Activated CD8-positive, alpha-beta memory T cell treated with anti-CD3 and anti-CD28 coated beads, Interleukin-2, amount 50 U/mL, for 24 hours (primary cell): Measurements from ENCODE around the gene PRKCA.
"Not testable (repeated sequence)": the region's sequence is repeated elsewhere in the genome, so short reads cannot be mapped to it uniquely, and the experiment has no call there.

ENCODE experiments used
- DNase-seq: peaks from one replicate; pipeline ENCODE4 v3.0.0-alpha.2; 2020; ENCODE audit errors: extremely low read depth

PRKCA gene

DNA sequence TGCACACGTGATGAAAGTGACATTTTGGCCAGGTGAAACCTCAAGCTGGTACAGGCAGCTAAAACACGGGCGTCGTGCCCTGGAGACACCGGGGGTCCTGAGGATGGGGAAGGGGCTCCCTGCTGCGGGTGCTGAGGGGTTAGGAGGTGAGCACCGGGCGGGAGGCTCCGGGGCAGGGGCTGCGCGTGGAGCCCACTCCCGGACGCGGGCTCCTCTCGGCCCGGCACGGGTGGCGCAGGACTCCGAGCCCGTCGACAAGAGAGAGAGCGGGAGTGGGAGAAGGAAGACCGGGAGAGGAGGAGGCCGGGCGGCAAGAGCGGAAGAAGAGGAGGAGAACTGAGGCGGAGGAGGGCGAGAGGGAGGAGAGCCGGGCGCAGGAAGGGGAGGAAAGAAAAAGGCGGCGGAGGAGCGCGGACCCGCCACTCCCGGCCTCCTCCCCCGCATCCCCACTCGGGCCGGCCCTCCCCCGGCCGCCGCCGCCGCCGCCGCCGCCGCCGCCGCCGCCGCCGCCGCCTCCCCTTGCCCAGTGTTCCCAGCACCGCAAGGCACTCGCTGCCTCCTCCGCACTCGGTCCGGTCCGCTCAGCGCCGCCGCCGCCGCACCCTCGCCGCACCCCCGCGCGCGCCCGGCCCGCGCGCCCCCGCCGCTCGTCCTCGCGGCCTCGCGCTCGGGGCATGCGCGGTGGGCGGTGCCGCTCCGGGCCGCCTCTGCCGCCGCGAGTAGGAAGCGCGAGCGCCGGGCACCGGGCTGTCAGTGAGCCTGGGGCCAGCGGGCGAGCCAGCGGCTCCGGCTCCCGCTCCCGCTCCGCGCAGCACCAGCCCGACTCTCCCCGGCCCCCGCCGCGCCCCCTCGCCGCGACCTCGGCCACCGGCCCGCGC is at the start of gene PRKCA:
Gene PRKCA, plus strand, starts transcription at position 750 of the 878 bp plus-strand sequence.
- DNase-seq = peak; percentile 20

DNA sequence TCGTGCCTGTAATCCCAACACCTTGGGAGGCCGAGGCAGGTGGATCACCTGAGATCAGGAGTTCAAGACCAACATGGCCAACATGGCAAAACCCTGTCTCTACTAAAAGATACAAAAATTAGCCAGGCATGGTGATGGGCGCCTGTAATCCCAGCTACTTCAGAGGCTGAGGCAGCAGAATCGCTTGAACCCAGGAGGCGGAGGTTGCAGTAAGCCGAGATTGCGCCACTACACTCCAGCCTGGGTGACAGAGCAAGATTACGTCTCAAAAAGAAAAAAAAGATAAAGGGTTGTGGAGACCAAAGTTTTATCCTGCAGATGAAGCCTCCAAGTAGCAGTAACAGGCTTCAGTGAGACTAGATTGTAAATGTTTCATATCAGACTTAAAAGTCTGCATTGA is 49.0 kb upstream of the PRKCA start:
- not testable (repeated sequence) for DNase-seq

DNA sequence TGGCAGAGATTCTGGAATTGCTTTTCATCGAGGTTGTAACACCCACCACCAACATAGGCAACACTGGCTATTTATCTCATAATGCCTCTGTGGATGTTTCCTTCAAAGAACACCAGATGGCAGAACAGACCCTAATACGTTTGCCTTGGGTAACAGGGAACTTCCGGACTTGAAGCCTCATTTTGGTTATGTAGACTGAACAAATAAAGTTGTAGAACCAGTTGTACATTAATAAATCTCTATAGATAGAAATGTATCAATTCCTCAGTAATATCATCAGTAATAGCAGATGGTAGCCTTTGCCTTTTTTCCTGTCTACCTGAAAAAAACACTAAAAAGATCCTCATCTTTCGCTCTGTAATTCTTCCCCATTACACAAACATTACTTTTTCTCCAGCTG is 47.3 kb upstream of the PRKCA start:
- DNase-seq = no peak

DNA sequence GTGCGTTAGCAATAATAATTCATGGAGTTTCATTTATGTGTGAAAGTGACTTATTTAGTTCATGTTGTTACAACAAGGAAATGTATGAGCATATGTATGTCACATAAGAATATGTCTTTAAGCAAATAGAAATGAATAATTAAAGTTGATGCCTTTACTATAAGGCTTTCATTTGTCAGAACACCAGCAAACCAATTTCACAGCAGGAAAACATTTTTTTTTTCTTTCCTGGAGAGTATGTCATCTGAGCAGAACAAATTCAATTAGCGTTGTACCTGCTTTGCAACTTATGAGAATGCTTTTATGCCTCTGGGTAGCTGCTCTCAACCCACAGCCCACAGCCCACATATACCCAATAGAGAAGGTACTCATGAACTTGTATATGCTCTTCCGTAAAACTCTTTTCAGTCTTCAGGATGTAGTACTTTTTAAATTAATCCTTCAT is 46.9 kb upstream of the PRKCA start:
- no peak for DNase-seq

DNA sequence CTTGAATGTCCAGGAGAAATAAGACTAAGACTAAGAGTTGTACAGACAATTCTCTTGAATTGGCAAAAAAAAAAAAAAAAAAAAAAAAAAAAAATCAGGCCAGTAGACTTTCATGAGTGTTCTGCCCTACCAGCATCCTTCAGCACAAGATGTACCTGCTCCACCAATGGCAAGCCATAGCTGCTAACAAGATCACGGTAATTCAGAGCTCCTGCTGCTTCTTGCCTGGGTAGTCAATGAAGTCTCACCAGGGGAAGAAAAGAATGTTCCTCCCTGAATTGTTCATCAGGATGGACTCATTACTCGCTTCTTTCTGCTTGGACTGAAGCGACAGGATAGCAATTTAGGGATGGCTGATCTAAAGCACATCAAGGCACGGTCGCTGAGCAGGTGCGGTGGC is 42.1 kb upstream of the PRKCA start:
- DNase-seq = no peak

DNA sequence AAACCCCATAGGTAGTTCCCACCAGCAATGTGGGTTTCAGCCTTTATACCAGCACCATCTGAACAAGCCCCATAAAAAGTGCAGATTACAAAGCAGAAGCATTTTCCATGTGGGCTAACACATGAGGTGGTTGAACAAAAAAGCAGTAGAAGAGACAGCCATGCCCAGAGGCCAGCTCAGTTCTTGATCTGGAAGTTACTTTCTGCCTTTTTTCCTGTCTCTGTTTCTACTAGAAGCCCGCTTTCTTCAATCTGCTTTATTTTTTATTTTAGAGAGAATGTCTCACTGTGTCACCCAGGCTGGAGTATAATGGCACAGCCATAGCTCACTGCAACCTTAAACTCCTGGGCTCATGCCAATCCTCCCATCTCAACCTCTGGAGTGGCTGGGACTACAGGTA is 41.7 kb upstream of the PRKCA start:
- DNase-seq = no peak

DNA sequence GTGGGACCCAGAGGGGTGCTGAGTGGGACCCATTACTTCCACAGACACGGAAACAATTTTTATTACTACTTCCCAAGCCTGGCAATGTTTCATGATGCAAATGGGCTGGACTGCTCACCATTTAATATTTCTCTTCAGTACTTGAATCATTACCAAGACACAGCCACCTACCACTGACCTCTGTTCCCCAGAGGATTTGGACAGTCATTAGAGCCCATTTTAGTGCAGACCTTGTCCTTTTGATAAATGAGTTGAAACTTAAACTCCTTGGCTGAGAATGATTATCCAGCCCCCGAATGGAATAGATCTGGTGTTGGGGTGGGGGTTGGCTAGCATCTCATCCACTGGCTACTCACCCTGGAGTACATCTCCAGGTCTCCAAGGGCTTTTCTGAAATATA is 39.6 kb upstream of the PRKCA start:
- no peak for DNase-seq

DNA sequence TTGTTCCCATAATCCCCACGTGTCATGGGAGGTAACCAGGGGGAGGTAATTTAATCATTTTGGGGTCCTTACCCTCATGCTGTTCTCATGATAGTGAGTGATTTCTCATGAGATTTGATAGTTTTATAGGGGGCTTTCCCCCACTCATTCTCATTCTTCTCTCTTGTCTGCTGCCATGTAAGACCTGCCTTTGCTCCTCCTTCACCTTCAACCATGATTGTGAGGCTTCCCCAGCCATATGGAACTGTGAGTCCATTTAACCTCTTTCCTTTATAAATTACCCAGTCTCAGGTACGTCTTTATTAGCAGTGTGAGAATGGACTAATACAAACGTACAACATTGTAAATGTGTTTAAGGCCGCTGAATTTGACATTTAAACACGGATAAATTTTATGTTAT is 37.7 kb upstream of the PRKCA start:
- DNase-seq = no peak

DNA sequence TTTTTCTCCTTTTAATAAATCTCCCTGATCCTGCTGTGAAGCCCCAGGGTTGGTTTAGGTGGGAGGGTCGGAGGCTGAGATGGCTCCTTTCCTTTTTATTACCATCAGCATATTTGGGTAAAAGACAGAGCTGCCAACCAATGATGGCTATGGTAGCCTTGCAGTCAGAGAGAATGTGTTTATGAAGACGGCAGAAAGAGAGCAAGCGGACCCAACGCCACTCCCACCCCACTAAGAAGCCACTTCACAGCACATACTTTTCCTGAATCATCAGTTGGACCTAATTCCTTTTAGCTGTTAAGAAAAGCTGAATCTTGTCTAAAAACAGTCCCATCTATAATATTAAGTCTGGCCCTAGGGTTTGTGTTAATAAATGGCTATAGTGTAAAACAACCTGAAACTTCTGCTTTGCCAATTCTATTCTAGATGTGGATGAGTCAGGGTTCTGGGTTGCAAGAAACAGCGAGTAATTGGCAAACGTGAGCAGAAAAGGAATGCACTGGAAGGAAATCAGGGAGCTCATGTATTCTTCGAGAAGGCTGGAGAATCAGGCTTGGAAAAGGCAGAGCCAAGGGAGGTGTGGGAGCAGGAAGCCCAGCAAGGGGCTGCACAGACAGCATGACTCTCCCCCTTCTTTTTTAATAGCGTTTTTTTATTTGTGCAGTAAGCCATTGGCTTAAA is 34.0 kb upstream of the PRKCA start:
- DNase-seq = no peak

DNA sequence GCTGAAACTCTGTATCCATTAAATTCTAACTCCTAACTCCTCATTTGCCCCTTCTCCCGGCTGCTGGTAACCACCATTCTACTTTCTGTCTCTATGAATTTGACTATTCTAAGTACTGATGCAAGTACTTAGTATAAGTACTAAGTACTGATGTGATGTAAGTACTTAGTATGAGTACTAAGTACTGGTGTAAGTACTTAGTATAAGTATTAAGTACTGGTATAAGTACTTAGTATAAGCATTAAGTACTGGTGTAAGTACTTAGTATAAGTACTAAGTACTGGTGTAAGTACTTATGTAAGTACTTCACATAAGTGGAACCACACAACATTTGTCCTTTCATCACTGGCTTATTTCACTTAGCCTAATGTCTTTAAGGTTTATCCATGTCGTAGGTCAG is 32.3 kb upstream of the PRKCA start:
- no peak for DNase-seq

DNA sequence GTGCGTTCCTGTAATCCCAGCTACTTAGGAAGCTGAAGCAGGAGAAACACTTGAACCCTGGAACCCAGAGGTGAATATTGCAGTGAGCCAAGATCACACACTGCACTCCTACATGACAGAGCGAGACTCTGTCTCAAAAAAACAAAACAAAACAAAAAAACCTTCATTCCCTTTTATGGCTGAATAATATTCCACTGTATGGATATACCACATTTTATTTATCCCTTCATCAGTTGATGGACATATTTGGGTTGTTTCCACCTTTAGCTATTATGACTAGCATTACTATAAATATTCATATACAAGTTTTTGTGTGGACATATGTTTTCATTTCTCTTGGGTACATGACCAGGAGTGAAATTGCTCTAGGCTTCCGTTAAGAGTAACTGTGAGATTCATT is 30.9 kb upstream of the PRKCA start:
- DNase-seq = no peak

DNA sequence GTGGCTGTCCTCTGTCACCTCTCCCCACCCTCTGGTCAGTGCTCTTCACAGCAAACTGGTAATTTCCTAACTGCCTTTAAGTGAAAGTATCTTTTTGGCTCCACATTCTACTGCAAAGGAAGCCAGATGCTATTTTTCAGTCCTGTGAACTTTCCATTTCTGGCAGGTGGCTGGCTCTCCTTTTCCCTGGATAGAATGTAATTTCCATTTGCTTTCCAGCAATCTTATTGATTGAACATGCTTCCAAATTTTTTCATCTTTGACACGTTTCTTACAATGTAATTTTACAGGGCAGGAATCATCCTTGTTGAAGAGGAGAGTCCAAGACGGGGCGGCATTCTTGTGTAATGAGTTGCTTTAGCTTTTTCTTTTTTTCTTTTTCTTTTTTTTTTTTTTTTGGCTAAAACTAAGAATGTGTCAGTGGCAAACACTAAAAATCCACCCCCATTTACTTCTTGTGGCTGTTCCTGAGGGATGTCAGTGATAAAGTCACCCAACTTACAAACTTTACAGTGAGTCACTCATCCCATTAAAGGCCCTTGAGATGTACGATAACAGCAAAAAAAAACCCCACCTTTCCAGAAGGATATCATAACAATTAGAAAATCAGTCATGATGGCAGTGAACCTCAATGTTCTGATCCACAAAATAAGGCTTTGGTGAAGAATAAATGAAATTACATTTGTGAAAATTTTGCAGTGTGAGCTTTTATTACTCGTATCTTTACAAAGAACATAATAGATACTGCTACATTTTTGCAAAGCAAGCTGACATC is 29.4 kb upstream of the PRKCA start:
- no peak for DNase-seq

DNA sequence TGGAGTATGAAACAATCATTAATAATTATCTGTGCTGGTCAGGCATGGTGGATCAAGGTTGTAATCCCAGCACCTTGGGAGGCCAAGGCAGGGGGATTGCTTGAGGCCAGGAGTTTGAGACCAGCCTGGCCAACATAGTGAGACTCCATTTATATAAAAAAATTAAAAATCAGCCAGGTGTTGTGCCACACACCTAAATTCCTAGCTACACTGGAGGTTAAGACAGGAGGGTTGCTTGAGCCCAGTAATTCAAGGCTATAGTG is 28.9 kb upstream of the PRKCA start:
- DNase-seq = no peak

DNA sequence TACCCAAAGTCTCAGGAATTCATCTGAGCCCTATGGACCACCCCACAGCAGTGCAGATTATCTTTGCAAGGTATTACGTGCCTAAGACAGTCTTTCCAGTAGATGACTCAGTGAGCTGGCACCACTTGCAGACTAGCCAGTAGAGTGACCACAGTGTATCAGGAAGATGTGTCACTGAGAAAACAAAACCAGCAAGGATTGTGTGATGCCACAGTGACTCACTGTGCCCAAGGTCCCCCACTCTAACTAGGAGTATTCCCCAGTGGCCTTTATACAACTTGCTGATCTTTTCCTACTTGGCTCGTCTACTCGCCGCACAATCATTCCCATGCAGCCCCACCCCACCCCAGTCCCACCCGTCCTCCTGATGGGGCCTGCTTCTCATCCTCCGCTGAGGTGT is 26.8 kb upstream of the PRKCA start:
- no peak for DNase-seq

DNA sequence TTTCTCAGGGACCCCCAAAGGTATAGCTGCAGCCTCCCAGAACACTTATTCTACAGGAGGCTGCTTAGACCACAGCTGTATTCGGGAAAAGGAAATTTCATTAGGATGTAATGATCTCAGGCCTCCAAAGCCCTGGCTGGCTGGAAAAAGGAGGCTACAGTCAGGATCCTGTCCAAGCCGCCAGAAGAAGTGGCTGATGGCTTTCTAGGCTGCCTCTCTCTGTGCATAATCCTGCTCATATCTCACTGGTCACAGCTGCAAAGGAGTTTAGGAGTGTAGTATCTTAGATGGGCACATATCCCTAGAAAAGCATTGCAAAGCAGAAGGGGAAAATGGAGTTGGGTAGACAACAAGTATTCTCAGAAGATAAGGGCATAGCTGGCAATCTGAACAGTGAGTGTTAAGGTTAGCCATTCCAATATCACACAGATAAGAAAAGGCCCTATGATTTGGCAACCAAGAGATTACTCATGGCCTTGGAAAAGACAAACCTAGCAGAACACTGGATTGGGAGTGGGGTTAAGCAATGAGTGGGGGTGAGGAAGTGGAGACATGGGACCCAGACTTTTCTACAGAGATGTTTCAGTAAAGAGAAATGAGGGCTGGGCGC is 26.0 kb upstream of the PRKCA start:
- DNase-seq = no peak

DNA sequence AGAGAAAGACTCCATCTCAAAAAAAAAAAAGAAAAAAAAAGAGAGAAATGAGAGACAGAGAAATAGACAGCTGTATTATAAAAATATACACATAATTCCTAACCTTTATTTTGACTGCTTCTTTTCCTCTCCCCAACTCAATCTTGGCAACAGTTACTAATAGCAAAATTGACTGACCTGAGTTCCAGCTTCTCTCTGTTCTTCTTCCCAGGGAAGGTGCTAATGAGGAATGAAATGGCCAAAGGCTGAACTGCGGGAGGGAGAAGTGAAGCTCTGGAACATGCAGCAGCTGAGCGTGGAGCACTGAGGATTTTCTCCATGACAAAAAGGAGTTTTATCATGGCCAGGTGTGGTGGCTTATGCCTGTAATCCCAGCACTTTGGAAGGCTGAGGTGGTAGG is 25.2 kb upstream of the PRKCA start:
- DNase-seq = no peak

DNA sequence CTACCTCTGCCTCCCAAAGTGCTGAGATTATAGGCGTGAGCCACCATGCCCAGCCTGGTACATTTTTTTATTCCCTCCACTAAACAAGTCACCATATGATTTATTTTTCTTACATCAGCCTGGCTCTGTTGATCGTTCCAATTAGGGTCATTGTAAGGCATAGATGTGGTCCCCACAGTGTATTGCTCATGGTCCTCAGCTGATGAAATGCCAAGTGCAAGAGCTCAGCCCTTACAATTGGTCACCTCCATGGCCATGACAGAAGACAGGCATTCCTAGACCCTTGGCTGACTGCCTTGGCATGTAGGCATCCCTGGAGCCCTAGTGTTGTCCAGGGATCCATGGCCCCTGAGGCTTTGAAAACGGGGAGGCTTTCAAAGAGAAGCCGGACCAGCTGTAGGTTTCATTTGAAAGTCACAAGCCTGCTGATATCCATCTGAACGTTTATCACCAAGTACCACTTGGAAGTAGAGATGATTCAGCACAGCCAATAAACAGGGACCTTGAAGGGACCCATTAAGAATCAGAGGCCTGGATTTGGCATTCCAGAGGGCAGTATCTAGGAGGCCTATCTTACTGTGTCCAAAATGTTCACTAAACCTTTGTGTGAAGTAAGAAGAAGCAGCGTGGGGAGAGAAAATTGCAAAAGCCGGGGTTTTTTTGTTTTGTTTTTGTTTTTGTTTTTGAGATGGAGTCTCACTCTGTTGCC is 20.6 kb upstream of the PRKCA start:
- no peak for DNase-seq

DNA sequence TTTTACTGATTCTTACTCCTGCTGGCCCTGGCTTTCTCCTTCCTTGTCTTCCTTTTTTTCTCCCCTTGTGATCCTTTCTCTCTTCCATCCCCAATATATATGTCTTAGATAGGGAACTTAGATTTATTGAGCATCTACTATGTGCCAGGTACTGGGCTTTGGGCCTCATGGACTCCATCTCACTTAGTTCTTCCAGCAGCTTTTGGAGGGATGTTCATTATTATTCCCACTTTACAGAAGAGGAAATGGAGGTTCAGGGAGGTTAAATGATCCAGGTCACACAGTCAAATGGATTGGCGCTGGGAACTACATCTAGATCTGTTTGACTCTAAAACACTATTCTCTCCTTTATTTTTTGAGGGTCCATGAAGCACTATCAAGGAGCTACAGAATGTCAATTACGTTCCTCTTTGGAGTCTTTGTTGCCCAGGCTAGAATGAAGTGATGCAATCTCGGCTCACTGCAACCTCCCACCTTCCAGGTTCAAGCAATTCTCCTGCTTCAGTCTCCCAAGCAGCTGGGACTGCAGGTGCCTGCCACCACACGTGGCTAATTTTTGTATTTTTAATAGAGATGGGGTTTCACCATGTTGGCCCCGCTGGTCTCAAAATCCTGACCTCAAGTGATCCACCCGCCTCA is 19.0 kb upstream of the PRKCA start:
- no peak for DNase-seq

DNA sequence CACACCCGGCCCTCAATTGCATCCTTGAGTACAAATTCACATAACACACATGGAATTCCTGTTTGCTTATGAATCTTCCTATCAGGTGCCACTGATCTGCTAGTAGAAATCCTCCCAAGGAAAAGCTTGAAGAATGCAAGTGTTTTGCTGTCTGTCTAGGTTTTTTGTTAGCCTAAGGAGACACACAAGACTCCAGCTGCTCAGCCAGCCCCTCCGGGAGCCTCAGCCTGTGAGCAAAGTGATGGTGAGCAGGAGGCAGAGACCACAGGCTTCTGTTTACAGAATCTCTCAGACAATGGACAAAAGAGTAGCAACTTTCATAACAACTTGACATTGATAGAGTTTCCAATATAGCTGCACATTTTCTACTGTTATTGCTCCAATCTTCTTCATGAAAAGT is 18.4 kb upstream of the PRKCA start:
- DNase-seq = no peak

DNA sequence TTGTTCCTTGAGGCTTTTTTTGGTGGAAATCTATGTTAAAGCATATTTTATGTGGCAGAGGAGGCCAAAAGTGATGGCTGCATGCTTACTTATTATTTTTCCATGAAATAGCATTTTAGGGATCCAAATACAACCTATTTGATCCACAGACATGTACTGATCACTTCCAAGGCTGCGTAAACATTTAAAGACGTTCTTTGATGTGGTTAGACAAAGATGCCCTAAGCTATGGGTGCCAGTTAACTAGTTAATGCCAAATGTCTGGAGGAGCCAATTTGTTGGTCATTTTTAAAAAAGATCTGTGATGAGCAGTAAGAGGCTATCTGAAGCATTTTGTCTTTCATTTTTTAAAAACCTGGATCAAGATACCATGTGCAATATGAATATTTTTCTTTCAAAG is 17.3 kb upstream of the PRKCA start:
- DNase-seq = no peak

DNA sequence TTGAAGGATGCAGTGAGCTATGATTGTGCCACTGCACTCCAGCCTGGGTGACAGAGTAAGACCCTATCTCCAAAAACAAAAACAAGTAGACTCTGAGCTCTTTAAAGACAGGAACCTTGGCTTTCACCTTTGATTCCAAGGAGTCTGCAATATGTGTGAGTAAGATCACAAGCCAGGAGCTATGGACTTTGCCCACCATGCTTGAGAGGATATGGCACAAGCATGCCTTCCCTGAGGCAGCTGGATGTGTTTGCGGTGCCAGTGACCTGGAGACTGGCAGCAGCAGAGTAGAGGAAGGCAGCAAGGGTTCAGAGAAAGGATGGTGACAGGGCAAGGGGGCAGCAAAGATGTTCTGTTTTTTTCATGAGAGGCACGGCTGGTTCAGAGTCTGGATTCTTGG is 14.5 kb upstream of the PRKCA start:
- no peak for DNase-seq
